GM18870 (cell line): ENCODE measurements around the gene ASNSD1.
A peak's percentile ranks its signal among the peaks of the same experiment; 100 is the strongest.
"Not testable (repeated sequence)": the region's sequence is repeated elsewhere in the genome, so short reads cannot be mapped to it uniquely, and the experiment has no call there.

ENCODE experiments used
- ATAC-seq: cut with Tn5 transposase; IDR thresholded peaks from one replicate; pipeline ENCODE4 v1.9.1; 2021; ENCODE audit warnings: moderate library complexity; ENCODE audit not compliant: unreplicated experiment

Gene ASNSD1

DNA sequence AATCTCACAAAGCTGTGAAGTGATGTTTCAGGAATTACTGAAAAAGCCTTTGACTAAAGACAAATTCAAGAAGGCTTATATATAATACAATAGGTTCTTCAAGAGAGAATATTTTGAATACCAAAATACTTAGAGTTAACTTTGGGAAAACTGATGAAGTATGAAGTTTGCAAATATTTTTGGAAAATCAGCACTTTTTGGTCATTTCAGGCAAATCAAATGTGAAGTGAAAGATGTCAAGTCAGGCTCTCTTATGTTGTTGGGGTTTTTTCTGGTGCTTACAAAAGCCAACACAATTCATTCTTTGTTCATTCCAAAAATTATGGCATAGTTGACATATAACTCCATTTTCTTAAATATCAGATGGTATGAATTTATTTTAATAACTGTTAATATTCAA lies 14.7 kb upstream of the ASNSD1 start:
- no peak for ATAC-seq

DNA sequence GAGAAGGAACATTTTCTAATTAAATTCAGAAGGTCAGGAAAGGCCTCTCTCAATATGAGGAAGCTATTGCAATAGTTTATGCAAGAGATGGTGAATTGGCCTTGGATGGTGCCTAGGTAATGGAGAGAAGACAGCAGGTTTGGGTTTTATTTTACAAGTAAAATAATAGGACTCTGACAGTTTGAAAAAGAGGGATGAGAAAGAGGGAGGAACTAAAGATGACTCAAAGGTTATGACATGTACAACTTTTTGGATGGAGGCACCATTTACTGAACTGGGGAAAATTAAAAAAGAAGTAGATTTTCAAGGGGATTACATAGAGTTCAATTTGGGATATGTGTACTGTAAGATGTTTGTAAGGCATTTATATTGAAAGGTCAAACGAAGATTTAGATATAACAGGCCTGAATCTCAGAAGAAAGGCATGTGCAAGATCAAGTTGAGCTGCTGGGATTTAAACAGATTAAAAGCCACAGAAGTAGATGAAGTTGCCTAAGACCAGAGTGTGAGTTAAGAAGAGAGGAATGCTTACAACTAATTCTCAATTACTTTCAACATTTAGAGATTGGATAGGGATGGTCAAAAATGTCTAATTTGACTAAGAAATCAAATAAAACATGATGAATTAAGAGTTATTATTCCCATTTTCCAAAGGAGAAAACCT lies 12.3 kb upstream of the ASNSD1 start:
- ATAC-seq: no peak

DNA sequence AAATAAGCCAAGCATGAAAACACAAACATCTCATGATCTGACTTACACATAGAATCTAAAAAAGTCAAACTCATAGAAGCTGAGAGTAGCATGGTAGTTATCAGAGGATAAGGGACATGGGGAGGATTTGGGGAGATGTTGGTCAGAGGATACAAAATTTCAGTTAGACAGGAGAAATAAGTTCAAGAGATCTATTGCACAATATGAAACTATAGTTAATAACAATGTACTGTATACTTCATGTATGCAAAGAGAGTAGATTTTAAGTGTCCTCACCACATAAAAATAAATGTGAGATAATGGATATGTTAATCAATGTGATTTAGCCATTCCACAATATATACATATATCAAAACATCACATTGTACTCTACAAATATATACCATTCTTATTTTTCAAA lies 10.0 kb upstream of the ASNSD1 start:
- ATAC-seq: no peak

DNA sequence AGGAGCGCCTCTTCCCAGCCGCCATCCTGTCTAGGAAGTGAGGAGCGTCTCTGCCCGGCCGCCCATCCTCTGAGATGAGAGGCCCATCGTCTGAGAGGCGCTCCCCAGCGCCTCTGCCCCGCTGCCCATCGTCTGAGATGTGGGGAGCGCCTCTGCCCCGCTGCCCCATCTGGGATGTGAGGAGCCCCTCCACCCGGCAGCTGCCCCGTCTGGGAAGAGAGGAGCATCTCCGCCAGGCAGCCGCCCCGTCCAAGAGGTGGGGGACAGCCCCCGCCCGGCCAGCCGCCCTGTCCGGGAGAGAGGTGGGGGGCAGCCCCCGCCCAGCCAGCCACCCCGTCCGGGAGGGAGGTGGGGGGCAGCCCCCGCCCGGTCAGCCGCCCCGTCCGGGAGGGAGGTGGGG lies 7.8 kb upstream of the ASNSD1 start:
- not testable (repeated sequence) for ATAC-seq

DNA sequence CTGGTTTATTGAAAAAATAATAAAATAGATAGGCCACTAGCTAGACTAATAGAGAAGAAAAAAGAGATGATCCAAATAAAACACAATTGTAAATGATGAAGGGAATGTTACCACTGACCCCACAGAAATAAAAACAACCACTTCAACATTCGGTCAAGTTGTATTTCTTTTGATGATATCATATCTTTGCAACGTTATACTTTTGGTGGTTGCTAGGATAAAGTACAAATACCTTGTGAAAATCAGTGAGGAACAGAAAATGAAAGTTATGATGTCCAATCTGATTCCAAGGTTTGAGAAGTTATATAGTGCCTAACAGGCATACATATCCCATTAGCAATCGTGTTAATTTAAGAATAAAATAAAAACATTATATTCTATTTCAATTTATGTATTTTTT lies 6.6 kb upstream of the ASNSD1 start:
- ATAC-seq: no peak

DNA sequence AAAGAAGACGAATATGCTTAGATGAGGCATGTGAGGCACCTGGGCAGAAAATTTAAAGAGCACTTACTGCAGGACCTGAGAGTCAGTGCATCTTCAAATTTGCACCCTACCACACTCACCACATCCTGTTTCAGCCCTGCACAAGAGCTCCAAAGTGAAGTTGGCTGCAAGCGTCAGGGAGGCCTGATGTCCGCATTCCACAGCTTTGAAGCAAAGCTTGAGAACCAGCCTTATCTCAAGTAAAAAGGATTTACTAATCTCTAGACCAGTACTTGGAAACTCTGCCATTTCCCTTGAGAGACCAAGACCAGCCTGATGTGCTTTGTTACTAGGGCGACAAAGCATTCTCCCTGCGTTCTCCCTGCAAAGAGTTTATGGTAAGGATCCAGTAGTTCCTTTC lies 3.4 kb upstream of the ASNSD1 start:
- ATAC-seq: peak; percentile 48

DNA sequence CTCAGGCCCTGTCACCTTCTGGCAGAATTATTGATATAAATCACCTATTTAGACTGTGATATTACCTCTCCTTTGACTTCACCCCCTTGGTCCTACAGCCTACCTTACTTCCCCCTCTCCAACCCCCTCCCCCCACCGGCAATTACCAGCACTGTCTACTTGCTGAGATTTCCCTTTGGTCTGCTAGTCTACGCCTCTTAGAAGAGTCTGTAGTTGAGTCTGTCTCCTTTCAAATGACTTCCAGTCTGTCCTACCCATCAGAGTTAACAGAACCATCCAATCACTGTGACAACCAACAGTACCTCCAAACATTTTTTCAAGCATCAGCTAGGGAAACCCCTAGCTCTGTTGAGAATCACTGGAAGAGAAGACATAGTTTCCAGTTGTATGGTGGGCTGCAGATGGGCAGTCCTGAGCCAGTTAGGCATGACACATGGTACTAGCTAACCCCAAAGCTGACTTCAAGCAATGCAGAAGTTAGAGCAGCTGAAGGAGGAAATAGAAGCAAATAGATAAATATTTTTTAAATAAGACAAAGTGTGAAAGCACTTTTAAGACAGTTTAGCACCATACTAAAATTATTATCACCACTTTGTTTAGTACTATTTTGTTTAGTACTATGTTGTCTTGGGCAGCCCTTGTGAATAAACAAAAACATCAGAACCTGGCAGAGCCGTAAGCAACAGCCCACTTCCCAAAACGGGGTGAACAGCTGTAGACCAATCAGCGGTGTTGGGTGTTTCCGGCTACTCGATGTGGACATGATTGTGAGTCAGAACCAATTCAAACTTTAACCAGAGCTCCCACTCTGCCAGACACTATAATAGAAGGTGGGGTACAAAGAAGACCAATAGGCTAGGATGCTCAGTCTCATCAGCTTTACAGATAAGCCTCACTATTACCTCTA lies 2.7 kb upstream of the ASNSD1 start:
- ATAC-seq: no peak

DNA sequence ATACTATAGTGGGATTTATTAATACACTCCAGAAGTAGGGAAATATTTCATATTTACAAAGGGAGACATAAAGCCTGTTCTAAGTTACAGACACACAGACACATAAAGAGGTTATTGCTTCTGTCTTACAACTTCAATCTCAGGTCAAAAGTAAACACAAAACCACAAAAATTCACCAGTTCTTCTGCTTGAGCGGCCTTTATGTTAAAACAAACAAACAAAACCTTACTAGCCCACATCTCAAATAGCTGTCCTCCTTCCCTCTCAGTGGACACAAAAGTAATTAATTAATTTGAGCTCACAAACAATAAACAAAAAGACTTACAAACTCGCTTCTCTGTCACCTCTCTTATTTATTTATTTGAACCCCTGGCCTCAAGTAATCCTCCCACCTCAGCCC lies 1.5 kb upstream of the ASNSD1 start:
- ATAC-seq: no peak

DNA sequence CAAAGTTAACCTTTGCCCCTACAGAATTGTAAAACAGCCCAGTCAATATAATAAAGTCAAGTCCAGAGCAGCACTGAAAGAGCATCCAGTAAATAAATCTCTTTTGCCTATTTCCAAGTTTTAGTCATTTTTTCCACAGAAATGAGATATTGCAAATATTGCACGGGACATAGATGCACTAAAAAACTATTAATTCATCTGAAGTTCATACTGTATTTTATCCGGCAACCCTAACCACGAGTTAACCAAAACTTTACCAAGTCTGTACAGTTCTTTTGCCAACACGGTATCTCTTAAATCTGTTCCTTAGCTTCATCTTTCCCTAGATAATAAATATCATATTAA lies 484 bp upstream of the ASNSD1 start:
- ATAC-seq: no peak

DNA sequence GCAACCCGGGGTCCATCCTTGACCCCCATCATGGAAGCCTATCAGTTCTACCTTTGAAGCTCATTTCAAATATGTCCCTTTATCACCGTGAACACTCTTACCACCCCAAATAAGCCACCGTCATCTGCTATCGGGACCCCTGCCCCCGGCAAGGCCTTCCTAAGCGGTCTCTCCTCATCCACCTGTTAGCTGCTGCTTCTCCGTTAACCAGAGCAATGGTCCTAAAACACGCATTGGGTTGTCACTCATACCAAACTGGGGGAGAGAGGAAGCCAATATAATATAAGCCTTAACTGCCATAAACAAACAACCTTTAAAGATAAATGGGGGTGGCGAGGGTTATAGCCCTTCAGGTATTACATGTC lies 680 bp downstream of the ASNSD1 start:
- no peak for ATAC-seq

DNA sequence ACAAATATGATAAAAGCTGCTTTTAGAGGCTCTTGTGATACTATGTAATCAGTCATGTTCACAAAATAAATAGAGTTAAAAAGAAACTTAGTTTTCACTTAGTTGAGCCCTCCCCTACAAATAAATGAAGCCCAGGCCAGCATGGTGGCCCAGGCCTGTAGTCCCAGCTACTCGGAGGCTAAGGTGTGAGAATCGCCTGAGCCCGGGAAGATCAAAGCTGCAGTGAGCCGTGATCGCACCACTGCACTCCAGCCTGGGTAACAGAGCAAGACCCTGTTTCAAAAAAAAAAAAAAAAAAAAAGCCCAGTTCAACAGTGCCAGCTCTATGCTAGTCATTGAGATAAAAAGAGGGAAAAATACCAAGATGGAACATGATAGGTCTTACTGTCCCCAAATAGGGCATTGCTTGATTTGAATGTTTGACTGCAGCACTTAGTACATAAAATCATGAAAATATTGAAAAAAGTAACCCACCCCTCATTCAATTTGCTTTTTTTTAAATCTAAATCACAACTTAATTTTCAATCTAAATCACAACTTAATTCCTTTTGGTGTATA lies 1.5 kb downstream of the ASNSD1 start:
- no peak for ATAC-seq

DNA sequence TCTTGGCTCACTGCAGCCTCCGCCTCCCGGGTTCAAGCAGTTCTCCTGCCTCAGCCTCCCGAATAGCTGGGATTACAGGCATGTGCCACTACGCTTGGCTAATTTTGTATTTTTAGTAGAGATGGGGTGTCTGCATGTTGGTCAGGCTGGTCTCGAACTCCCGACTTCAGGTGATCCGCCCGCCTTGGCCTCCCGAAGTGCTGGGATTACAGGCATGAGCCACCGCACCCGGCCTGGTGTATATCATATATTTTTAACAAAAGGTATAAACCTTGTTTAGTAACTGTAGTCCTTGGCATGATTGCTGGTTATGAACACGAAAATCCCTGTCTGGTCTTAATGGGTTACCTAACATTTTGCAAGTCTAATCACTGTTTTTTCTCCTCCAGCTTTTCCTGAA lies 2.1 kb downstream of the ASNSD1 start:
- ATAC-seq: not testable (repeated sequence)

DNA sequence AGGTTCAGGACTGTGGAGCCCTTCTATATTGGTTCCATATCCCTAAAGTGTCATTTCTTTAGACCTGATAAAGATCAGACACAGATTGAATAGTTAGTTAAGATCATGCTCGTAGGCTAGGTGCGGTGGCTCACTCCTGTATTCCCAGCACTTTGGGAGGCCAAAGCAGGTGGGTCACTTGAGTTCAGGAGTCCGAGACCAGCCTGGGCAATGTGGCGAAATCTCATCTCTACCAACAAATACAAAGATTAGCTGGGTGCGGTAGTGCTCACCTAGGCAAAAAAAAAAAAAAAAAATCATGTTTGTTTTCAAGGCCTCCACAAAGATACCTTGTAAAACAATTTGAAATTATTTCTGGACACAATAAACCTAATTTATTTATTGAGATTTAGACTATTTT lies 8.7 kb downstream of the ASNSD1 start:
- no peak for ATAC-seq

DNA sequence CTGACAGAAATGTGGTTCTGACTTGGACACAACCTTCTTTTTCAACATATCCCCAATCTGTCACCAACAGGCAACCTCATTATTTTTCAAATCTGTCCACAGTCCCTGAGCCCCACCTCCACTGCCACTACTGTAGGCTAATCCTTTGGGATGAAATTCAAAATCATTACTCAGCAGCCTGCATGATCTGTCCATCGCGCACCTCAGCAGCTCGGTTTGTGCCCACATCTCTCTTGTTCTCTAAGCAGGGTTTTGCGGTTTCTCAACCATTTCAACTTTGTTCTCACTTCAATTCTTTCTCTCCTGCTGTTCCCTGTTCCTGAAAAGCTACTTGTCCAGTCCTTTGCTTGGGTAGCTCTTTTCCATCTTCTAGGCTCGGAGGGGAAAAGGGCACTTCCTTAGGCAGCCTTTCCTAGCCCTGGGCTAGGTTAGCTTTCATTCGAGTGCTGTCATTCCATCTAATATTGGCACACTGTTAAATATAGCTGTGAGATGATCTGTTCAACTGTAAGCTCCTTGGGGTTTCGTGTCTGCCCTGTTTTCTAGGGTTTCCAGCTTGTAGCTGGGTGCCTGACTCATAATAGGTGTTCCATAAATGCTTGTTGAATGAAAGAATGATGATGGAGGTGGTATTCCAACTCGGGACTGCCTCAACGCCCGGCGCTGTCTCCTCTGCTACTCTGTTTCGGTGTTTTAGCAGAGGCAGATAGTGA lies 12.6 kb downstream of the ASNSD1 start:
- peak; percentile 46 for ATAC-seq

DNA sequence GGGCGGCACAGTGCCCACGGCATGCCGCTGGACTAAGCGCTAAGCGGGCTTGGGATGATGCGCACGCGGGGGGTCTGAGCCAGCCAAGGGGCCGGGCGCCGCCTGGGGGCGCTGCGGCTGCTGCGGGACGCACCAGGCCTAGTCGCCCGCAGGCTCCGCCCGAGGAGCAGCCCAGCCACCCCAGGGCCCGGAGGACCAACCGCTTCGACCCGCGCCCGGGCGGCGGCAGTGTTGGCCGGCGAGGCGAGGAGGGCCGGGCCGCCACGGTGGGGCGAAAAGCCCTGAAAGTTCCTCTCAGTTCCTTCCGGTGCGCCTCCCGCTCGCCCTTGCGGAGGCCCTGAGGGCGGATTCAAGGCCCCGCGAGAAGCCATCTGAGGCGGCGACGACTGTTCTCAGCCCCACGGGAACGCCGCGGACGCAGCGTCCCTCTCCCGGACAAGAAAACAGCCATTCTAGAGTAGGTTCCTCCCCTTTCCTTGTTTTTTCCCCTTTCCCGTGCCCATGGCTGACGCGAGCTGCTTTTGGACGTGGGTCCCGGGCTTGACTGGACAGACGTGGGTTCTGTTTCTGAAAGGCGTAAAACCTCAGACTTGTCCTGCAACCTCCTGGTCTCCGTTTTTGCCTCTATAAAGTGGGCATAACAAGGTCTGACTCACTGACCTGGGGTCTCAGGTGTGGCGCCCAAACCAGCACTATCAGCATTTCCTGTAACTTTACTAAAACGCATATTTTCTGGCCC lies 13.3 kb downstream of the ASNSD1 start, which contains the start of gene ANKAR:
ANKAR (plus strand) TSS at position 297 of the 739 bp plus-strand sequence. CDS start 1,821 bp downstream, outside the sequence.
- ATAC-seq: peak; percentile 89

DNA sequence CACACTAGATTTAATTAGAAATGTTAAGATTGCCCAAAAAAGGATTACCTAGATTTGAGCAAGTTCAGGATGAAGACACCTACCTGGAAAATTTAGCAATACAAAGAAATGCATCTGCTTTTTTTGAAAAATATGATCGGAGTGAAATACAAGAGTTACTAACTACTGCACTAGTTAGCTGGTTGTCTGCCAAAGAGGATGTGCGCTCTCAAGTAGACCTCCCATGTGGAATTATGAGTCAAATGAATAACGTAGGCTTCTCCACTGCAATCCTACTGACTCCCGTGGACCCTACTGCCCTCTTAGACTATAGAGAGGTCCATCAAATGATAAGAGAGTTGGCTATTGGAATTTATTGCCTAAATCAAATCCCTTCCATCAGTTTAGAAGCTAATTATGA lies 15.2 kb downstream of the ASNSD1 start:
- no peak for ATAC-seq

DNA sequence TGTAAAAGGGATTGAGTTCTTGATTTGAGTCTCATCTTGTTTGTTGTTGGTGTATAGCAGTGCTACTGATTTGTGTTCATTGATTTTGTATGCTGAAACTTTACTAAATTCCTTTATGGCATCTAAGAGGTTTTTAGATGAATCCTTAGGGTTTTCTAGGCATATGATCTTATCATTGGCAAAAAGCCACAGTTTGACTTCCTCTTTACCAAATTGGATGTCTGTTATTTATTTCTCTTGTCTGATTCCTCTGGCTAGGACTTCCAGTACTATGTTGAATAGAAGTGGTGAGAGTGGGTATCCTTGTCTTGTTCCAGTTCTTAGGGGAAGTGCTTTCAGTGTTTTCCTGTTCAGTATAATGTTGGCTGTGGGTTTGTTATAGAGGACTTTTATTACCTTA lies 18.0 kb downstream of the ASNSD1 start:
- no peak for ATAC-seq

DNA sequence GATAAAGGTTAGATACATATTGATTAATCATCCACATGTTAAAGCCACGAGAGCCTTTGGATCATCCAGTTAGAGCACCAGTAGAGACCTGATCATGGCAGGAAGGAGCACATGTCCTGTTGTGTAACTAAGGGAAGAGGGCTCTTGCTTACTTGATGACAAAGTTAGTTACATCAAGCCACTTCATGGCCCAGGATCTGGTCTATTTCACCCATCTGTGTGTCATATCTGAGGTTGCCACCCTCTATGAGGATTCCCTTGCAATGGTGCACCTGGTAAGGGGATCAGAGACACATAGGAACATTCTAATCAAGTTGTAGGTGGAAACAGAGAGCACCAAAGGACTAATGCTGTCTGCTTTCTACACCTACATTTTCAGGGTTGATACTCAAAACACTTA lies 19.9 kb downstream of the ASNSD1 start:
- ATAC-seq: no peak

DNA sequence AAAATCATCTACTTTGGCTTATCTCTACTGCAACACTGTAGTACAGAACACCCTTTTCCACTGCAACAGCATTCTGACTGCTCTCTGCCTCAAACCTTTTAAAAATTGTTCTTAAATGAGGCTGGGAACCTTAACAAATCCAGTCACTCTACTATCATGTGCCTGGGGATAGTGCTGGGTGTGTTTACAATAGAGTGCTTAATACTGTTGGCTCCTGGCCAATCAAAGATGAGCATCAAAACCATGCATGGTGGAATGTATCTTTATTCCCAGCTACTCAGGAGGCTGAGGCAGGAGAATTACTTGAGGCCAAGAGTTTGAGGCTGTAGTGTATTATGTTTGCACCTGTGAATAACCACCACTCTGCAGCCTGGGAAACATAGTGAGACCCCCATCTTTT lies 20.6 kb downstream of the ASNSD1 start:
- ATAC-seq: no peak

DNA sequence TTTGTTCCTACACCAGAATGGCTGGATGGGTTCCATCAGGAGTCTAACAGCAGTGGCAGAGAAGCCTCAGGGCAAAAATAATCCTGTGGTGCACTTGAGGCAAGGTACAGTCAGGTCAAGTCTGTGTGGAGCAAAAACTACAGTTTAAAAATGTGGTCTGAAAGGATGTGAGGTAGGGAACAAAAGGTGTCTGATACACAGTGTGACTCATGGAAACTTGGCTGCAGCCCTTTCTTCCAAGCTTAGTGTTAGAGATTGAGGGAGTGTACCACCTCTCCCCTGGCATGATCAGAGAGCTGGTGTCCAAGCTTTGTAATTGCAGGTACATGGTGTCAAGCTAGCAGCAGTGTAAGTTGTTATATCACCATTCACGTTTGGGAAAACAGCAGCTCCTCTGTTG lies 22.1 kb downstream of the ASNSD1 start:
- ATAC-seq: no peak

DNA sequence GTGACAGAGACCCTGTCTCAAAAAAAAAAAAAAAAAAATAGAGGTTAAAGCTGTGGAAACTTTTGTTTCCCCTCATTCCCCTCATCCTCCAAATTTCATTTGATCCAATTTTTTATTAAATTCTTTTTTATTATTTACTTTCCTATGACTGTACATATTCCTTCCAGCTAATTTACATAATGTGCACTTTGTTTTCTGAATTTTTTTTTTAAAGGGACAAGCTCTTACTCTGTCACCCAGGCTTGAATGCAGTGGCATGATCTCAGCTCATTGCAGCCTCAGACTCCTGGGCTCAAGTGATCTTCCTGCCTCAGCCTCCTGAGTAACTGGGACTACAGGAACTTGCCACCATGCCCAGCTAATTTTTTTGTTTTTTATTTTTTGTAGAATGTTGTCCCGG lies 23.6 kb downstream of the ASNSD1 start:
- ATAC-seq: no peak
